GM12878 (cell line): ENCODE measurements around the gene CCT6A. TPM values are rescaled to one million over a fixed set of nuclear protein-coding genes. Genes with fewer than 3 reads are reported as not detected.

Source experiments
- BACH1 ChIP-seq: fragments of 450-650 bp; IDR thresholded peaks from 2 replicates; pipeline ENCODE4 v1.6.1; 2017; ENCODE audit warnings: mild to moderate bottlenecking, borderline replicate concordance
- CBFB ChIP-seq: IDR thresholded peaks from 2 replicates; pipeline ENCODE4 v1.6.1; 2016; ENCODE audit warnings: antibody characterized with exemption, low read depth
- CHD2 ChIP-seq: IDR thresholded peaks from 2 replicates; pipeline ENCODE4 v1.6.1; 2011; ENCODE audit warnings: low read depth, low read length, improper control_type of control experiment, borderline replicate concordance
- CREB1 ChIP-seq: IDR thresholded peaks from 2 replicates; pipeline ENCODE4 v1.6.1; 2012; ENCODE audit warnings: low read depth, mild to moderate bottlenecking, inconsistent platforms
- CREM ChIP-seq: IDR thresholded peaks from 2 replicates; pipeline ENCODE4 v1.6.1; 2014; ENCODE audit warnings: antibody characterized with exemption, low read depth
- DPF2 ChIP-seq: fragments of 450-650 bp; IDR thresholded peaks from 2 replicates; pipeline ENCODE4 v1.6.1; 2017; ENCODE audit warnings: mild to moderate bottlenecking
- GATAD2B ChIP-seq: fragments of 450-650 bp; conservative IDR thresholded peaks from 2 replicates; pipeline ENCODE4 v1.6.1; 2017; ENCODE audit warnings: low read depth, mild to moderate bottlenecking, moderate library complexity
- LARP7 ChIP-seq: fragments of 450-650 bp; IDR thresholded peaks from 2 replicates; pipeline ENCODE4 v1.6.1; 2017; ENCODE audit warnings: mild to moderate bottlenecking
- MEF2A ChIP-seq: IDR thresholded peaks from 2 replicates; pipeline ENCODE4 v1.6.1; 2011; ENCODE audit warnings: low read depth, mild to moderate bottlenecking, low read length, moderate library complexity; ENCODE audit not compliant: insufficient read depth
- MTA2 ChIP-seq: fragments of 450-650 bp; IDR thresholded peaks from 2 replicates; pipeline ENCODE4 v1.6.1; 2016; ENCODE audit warnings: low read depth, mild to moderate bottlenecking, moderate library complexity
- NRF1 ChIP-seq: conservative IDR thresholded peaks from 2 replicates; pipeline ENCODE4 v1.6.1; 2011; ENCODE audit warnings: mild to moderate bottlenecking, low read depth, low read length, improper control_type of control experiment
- POLR2A ChIP-seq: IDR thresholded peaks from 2 replicates; pipeline ENCODE4 v1.6.1; 2011; ENCODE audit warnings: low read depth, mild to moderate bottlenecking, low read length
- RAD51 ChIP-seq: fragments of 450-650 bp; IDR thresholded peaks from 2 replicates; pipeline ENCODE4 v1.6.1; 2016; ENCODE audit warnings: moderate library complexity, mild to moderate bottlenecking, inconsistent platforms
- RCOR1 ChIP-seq: conservative IDR thresholded peaks from 2 replicates; pipeline ENCODE4 v1.6.1; 2012; ENCODE audit warnings: low read depth, low read length, improper control_type of control experiment
- SRF ChIP-seq, 2 experiments: IDR thresholded peaks; 2 replicates each; pipeline ENCODE4 v1.6.1; 2011; ENCODE audit warnings: low read depth in 2 of 2, low read length in 2 of 2, mild to moderate bottlenecking in 1 of 2, moderate library complexity in 1 of 2
- STAT3 ChIP-seq: IDR thresholded peaks from 2 replicates; pipeline ENCODE4 v1.6.1; 2011; ENCODE audit warnings: low read depth, low read length, improper control_type of control experiment
- TARDBP ChIP-seq: IDR thresholded peaks from 2 replicates; pipeline ENCODE4 v1.6.1; 2016; ENCODE audit warnings: borderline replicate concordance
- TBL1XR1 ChIP-seq: IDR thresholded peaks from 2 replicates; pipeline ENCODE4 v1.6.1; 2012; ENCODE audit warnings: low read depth, low read length, improper control_type of control experiment
- TCF7 ChIP-seq: IDR thresholded peaks from 2 replicates; pipeline ENCODE4 v1.6.1; 2014; ENCODE audit warnings: antibody characterized with exemption, borderline replicate concordance
- YBX1 ChIP-seq: fragments of 450-650 bp; IDR thresholded peaks from 2 replicates; pipeline ENCODE4 v1.6.1; 2016; ENCODE audit warnings: antibody characterized with exemption
- ZNF24 ChIP-seq: fragments of 450-650 bp; IDR thresholded peaks from 2 replicates; pipeline ENCODE4 v1.6.1; 2017; ENCODE audit warnings: antibody characterized with exemption, mild to moderate bottlenecking
- ZSCAN29 ChIP-seq: fragments of 450-650 bp; IDR thresholded peaks from 2 replicates; pipeline ENCODE4 v1.6.1; 2017; ENCODE audit warnings: mild to moderate bottlenecking, moderate library complexity
- polyA plus RNA-seq, 11 experiments: library from polyadenylated mRNA; depleted of rRNA in 4 of 11; unstranded in 6 of 11; stranded (reverse) in 5 of 11; fragments of >200 nt; fragmentation: Nextera tagmentation in 4 of 11; fragmentation: Illumina TruSeq in 1 of 11; extraction: Ambion mirVana in 4 of 11; extraction: Trizol in 1 of 11; gene quantifications; 1 replicate in 1 of 11; 2 replicates in 10 of 11; pipeline versions ENCODE4 v1.2.1 to v1.2.3, GENCODE V29; 2011 to 2016; ENCODE audit warnings: inconsistent platforms in 2 of 11, missing spikeins in 2 of 11, low read depth in 1 of 11
- total RNA-seq, 4 experiments: library from RNA; depleted of rRNA in 3 of 4; stranded (reverse); fragments of >200 nt in 3 of 4; fragmentation: Illumina TruSeq in 1 of 4; extraction: Trizol in 1 of 4; gene quantifications; 2 replicates each; pipeline versions ENCODE4 v1.2.1 to v1.2.3, GENCODE V29; 2013 to 2021
- TF ChIP-seq, protein P1 (sequence below): IDR thresholded peaks from 2 replicates; pipeline ENCODE4 v1.6.1; 2012; ENCODE audit warnings: improper control_type of control experiment, low read depth, low read length; ENCODE audit not compliant: insufficient replicate concordance
- TF ChIP-seq, protein P2 (sequence below): fragments of 450-650 bp; IDR thresholded peaks from 2 replicates; pipeline ENCODE4 v1.6.1; 2017; ENCODE audit warnings: mild to moderate bottlenecking, low read depth, inconsistent platforms; ENCODE audit not compliant: poor library complexity, severe bottlenecking
- TF ChIP-seq, protein P3 (sequence below): fragments of 150-350 bp; IDR thresholded peaks from 2 replicates; pipeline ENCODE4 v1.6.1; 2014; ENCODE audit warnings: mild to moderate bottlenecking, low read depth, low read length

CCT6A gene
- total and polyA plus RNA-seq, 10 of the 15 experiments (the other 5 are each of a cell fraction or from before 2014, with no cell fraction given), result 191 to 480 (median 296) TPM

DNA sequence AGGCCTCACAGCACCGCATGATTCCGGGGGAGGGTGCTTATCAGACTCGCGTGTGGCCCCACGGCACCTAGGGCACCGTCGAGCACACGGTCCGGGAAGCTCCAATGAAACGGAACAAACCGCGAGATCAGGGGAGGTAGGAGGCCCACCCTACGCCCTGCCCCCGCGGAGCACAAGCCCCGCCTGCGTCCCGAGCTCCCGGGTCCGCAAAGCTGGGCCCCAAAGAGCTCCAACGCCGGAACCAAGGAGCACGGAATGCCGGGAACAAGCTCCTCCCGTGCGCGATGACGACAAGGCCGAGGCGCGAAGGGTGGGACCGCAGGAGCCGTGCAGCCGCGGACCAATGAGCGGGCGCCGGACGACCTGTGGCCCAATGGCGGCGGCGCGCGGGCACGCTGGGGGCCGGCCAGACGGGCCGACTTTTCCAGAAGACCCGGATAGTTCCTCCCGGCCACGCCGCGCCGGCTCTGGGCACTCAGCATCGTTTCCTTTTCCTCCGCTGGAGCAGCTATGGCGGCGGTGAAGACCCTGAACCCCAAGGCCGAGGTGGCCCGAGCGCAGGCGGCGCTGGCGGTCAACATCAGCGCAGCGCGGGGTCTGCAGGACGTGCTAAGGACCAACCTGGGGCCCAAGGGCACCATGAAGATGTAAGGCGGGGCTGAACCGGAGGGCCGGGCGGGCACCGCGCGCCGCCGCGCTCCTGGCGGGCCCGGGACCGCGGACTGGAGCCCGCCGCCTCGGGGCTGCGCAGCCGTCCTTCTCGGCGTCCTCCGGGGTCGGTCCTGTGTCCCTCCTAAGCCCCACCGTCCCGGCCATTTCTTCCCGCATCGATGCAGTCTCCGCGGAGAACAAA lies at the start of gene CCT6A, which contains the start of gene PSPH (continued):
- TF ChIP-seq ZSCAN29 (peak; percentile 59; the same call in 1 of the 2 replicates), TARDBP (no peak), RAD51 (no peak), GATAD2B (peak; percentile 80), SRF (IDR thresholded peaks at IDR 0.05; ENCODE audit: low read depth in 2 of 2, low read length in 2 of 2) (no peak), CBFB (peak; percentile 71; the same call in 1 of the 2 replicates), CREM (peak; percentile 78), MTA2 (no peak), CHD2 (peak; percentile 91), TCF7 (no peak), NRF1 (no peak), LARP7 (no peak; the same call in none of the 2 replicates), YBX1 (no peak), TBL1XR1 (no peak), POLR2A (peak; percentile 91), STAT3 (no peak), RCOR1 (no peak), ZNF24 (no peak), MEF2A (no peak), BACH1 (peak; percentile 72; the same call in 1 of the 2 replicates), CREB1 (peak; percentile 92), DPF2 (peak; percentile 65; the same call in 1 of the 2 replicates)
- TF ChIP-seq, protein P1, sequence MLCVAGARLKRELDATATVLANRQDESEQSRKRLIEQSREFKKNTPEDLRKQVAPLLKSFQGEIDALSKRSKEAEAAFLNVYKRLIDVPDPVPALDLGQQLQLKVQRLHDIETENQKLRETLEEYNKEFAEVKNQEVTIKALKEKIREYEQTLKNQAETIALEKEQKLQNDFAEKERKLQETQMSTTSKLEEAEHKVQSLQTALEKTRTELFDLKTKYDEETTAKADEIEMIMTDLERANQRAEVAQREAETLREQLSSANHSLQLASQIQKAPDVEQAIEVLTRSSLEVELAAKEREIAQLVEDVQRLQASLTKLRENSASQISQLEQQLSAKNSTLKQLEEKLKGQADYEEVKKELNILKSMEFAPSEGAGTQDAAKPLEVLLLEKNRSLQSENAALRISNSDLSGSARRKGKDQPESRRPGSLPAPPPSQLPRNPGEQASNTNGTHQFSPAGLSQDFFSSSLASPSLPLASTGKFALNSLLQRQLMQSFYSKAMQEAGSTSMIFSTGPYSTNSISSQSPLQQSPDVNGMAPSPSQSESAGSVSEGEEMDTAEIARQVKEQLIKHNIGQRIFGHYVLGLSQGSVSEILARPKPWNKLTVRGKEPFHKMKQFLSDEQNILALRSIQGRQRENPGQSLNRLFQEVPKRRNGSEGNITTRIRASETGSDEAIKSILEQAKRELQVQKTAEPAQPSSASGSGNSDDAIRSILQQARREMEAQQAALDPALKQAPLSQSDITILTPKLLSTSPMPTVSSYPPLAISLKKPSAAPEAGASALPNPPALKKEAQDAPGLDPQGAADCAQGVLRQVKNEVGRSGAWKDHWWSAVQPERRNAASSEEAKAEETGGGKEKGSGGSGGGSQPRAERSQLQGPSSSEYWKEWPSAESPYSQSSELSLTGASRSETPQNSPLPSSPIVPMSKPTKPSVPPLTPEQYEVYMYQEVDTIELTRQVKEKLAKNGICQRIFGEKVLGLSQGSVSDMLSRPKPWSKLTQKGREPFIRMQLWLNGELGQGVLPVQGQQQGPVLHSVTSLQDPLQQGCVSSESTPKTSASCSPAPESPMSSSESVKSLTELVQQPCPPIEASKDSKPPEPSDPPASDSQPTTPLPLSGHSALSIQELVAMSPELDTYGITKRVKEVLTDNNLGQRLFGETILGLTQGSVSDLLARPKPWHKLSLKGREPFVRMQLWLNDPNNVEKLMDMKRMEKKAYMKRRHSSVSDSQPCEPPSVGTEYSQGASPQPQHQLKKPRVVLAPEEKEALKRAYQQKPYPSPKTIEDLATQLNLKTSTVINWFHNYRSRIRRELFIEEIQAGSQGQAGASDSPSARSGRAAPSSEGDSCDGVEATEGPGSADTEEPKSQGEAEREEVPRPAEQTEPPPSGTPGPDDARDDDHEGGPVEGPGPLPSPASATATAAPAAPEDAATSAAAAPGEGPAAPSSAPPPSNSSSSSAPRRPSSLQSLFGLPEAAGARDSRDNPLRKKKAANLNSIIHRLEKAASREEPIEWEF, result no peak
- TF ChIP-seq, protein P2, sequence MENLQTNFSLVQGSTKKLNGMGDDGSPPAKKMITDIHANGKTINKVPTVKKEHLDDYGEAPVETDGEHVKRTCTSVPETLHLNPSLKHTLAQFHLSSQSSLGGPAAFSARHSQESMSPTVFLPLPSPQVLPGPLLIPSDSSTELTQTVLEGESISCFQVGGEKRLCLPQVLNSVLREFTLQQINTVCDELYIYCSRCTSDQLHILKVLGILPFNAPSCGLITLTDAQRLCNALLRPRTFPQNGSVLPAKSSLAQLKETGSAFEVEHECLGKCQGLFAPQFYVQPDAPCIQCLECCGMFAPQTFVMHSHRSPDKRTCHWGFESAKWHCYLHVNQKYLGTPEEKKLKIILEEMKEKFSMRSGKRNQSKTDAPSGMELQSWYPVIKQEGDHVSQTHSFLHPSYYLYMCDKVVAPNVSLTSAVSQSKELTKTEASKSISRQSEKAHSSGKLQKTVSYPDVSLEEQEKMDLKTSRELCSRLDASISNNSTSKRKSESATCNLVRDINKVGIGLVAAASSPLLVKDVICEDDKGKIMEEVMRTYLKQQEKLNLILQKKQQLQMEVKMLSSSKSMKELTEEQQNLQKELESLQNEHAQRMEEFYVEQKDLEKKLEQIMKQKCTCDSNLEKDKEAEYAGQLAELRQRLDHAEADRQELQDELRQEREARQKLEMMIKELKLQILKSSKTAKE, result no peak
- TF ChIP-seq, protein P3, sequence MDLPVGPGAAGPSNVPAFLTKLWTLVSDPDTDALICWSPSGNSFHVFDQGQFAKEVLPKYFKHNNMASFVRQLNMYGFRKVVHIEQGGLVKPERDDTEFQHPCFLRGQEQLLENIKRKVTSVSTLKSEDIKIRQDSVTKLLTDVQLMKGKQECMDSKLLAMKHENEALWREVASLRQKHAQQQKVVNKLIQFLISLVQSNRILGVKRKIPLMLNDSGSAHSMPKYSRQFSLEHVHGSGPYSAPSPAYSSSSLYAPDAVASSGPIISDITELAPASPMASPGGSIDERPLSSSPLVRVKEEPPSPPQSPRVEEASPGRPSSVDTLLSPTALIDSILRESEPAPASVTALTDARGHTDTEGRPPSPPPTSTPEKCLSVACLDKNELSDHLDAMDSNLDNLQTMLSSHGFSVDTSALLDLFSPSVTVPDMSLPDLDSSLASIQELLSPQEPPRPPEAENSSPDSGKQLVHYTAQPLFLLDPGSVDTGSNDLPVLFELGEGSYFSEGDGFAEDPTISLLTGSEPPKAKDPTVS, result no peak
